Pancreas (tissue), 10 donors: Measurements from ENCODE around the gene ZNF592. TPM values are rescaled to one million over a fixed set of nuclear protein-coding genes. Genes with fewer than 3 reads are reported as not detected.
A peak's percentile ranks its signal among the peaks of the same experiment; 100 is the strongest.

Experiments
- ATAC-seq, 4 donors: fragments of 200-7000 bp; cut with Tn5 transposase; one replicate each; pipeline versions ENCODE4 v1.8.0 to v1.9.1; 2020; ENCODE audit warnings: mild to moderate bottlenecking in 4 of 4, moderate library complexity in 4 of 4
- DNase-seq, 6 donors: peaks; one replicate each; pipeline ENCODE4 v3.0.0-alpha.2; 2020
- FAIRE-seq: peaks from 2 replicates; lab custom pipeline; 2012; peaks lifted over from hg19 to GRCh38; lab: Jason Lieb, UNC
- H3K27ac ChIP-seq, 4 donors: fragments of 200-600 bp; sonication (generic); 1 replicate in 3 of 4; 2 replicates in 1 of 4; pipeline versions ENCODE4 v1.5.0 to v1.8.0; 2020
- H3K27me3 ChIP-seq, 4 donors: fragments of 200-600 bp; one replicate each; pipeline ENCODE4 v1.8.0; 2021
- H3K36me3 ChIP-seq, 3 donors: fragments of 200-600 bp; sonication (generic) in 1 of 3; one replicate each; pipeline versions ENCODE4 v1.5.0 to v1.8.0; 2020 to 2021
- H3K4me1 ChIP-seq, 3 donors: fragments of 200-600 bp; one replicate each; pipeline ENCODE4 v1.8.0; 2021
- H3K4me3 ChIP-seq, 4 donors: fragments of 200-600 bp; sonication (generic) in 2 of 4; one replicate each; pipeline versions ENCODE4 v1.5.0 to v1.8.0; 2020 to 2021
- H3K9me3 ChIP-seq, 4 donors: fragments of 200-600 bp; one replicate each; pipeline ENCODE4 v1.8.0; 2021
- WGBS, 2 donors: extraction: QIAGEN DNeasy Blood & Tissue Kit; methylation state at CpG; one replicate each; pipeline ENCODE4 v1.1.7; 2013; 5-methylcytosine and 5-hydroxymethylcytosine counted together
- intact Hi-C, 3 donors: fragments of 100-400 bp; cut with DNase I; formaldehyde crosslinking; loops; one replicate each; pipeline versions ENCODE4 v1.11.1 to v1.14.2; 2022
- polyA plus RNA-seq, 2 donors: library from polyadenylated mRNA; stranded (reverse); fragments of 200-250 nt; gene quantifications; one replicate each; pipeline ENCODE4 v1.2.3, GENCODE V29; 2013
- total RNA-seq, 6 donors: library from RNA; stranded (reverse); fragmentation: NEBNext Ultra II Directional in 4 of 6; extraction: Animal tissue kit (Norgen Biotek cat#: 25700) in 4 of 6; gene quantifications; one replicate each; pipeline versions ENCODE4 v1.2.1 to v1.2.4, GENCODE V29; 2021 to 2023
- TF ChIP-seq, protein P1 (sequence below), 4 donors: fragments of 200-600 bp; sonication (generic) in 3 of 4; IDR thresholded peaks; one replicate each; pipeline versions ENCODE4 v1.5.0 to v1.8.0; 2021; ENCODE audit warnings: antibody characterized with exemption in 4 of 4
- donor health status: healthy with polysubstance abuse.
- donor health status: DM: no; HTN: no; CAD: no; lungs with moderate emphysema.
- donor health status: DM: no; HTN: no; CAD: no.
- donor health status: control.
- donor health status: control.
- donor health status: Bipolar disorder and iron deficiency.
- donor health status: DM: yes; HTN: yes; CAD: no.
- donor health status: DM: no; HTN: no; CAD: no.
- donor health status: DM: no; HTN: no; CAD: no.
- donor health status: DM: yes; HTN: yes; CAD: no.

The ZNF592 gene
- total and polyA plus RNA-seq, 8 donors: 9.1 to 16.6 (median 12.0) TPM

DNA sequence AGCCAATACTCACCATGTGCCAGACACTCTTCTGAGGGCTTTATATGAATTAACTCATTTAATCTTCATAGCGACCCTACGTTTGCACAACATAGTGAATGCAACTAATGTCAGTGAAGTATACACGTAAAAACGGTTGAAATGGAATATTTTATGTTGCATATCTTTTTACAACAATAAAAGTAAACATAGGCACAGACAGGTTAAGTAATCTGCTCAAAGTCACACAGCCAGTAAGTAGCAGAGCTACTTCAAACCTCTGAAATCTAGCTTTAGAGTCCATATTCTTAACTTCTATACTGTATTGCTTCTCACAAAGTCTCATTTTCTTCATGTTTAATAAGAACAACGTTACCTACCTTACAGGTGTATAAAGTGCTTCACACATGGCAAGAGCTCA, 34.0 kb upstream of the ZNF592 start:
- Histone ChIP-seq H3K4me3 (peak overlapping the region in 1 of 4 donors; percentile 89), H3K27ac (no peak overlapping the region), H3K9me3 (no peaks in the 10 kb centered on the region), H3K4me1 (peaks cover 10 to 14% (median 14%) of the 10 kb centered on the region in 3 donors), H3K27me3 (no peaks in the 10 kb centered on the region), H3K36me3 (peaks cover 0 to 13% (median 0%) of the 10 kb centered on the region in 3 donors)
- no peak for FAIRE-seq
- TF ChIP-seq, protein P1, sequence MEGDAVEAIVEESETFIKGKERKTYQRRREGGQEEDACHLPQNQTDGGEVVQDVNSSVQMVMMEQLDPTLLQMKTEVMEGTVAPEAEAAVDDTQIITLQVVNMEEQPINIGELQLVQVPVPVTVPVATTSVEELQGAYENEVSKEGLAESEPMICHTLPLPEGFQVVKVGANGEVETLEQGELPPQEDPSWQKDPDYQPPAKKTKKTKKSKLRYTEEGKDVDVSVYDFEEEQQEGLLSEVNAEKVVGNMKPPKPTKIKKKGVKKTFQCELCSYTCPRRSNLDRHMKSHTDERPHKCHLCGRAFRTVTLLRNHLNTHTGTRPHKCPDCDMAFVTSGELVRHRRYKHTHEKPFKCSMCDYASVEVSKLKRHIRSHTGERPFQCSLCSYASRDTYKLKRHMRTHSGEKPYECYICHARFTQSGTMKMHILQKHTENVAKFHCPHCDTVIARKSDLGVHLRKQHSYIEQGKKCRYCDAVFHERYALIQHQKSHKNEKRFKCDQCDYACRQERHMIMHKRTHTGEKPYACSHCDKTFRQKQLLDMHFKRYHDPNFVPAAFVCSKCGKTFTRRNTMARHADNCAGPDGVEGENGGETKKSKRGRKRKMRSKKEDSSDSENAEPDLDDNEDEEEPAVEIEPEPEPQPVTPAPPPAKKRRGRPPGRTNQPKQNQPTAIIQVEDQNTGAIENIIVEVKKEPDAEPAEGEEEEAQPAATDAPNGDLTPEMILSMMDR (IDR thresholded peaks at IDR 0.05): no peak
- intact Hi-C loops: no loop called here
- WGBS, 2 donors: 40 to 44% methylated on average over 5 of the region's 5 CpGs
- no peak for ATAC-seq
- DNase-seq: no peak

DNA sequence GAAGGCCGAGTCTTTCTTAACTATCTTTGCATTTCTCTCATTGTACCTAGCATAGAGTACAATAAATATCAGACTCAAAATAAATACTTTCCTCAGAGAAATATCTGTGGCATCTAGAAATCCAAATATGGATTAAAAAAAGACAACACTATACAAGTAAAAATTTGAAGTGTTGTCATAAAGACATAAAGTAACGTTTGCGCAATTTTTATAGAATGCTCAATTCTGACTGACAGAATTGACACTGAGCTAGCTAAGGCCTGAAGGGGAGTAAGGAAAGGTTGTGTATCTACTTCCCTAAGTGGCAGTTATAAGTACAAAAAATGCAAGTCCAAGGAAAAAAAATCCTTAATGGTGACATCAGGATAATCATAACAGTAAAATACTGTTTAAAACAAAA, 33.6 kb upstream of the ZNF592 start:
- DNase-seq: no peak
- Histone ChIP-seq H3K27ac (peak overlapping the region in 2 of 4 donors; percentile 80 to 91), H3K36me3 (peaks cover 0 to 12% (median 0%) of the 10 kb centered on the region in 3 donors), H3K4me1 (peaks cover 10 to 14% (median 14%) of the 10 kb centered on the region in 3 donors), H3K9me3 (no peaks in the 10 kb centered on the region), H3K27me3 (no peaks in the 10 kb centered on the region), H3K4me3 (peak overlapping the region; percentile 71 to 89 (median 80))
- 19 to 31% methylated on average over 3 of the region's 3 CpGs for WGBS, 2 donors
- no peak for ATAC-seq
- intact Hi-C loops: no loop called here
- no peak for FAIRE-seq
- TF ChIP-seq, protein P1 (IDR thresholded peaks at IDR 0.05): no peak

DNA sequence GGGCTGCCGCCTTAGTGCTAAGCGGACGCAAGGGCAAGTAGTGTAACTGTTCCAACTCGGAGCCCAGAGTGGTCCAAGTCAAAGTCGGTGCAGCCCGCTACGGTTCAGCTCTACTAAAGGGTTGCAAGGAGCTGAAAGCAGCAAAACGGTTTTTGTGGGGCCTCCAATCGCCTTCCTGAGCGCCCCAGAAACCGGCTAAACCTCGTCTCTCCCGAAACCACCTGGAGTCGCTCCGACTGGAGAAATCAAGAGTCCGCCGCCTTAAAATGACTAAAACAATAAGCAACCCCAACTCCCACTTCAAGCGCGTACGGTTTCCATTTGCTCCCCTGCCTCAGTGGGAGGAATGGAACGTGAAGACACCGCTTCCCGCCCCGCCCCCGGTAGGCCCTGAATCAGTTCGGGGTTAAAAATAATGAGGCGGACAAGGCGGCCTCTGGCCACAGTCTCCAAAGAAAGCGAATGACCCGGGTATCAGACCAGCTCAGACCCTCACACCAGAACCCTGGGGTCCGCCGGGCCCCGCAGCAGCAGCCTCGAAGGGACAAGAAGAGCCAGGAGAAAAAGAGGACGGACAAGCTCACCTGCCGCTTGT, 32.9 kb upstream of the ZNF592 start:
- Histone ChIP-seq H3K27me3 (no peaks in the 10 kb centered on the region), H3K4me3 (peak overlapping the region; percentile 71 to 89 (median 80)), H3K9me3 (no peaks in the 10 kb centered on the region), H3K36me3 (peaks cover 0 to 8% (median 0%) of the 10 kb centered on the region in 3 donors), H3K27ac (peak overlapping the region; percentile 80 to 91 (median 86)), H3K4me1 (peaks cover 10 to 14% (median 14%) of the 10 kb centered on the region in 3 donors)
- ATAC-seq: peak; percentile 10 to 27 (median 12)
- no peak for FAIRE-seq
- DNase-seq: peak in 3 of 6 donors; percentile 20 to 31 (median 25)
- TF ChIP-seq, protein P1 (IDR thresholded peaks at IDR 0.05): no peak
- WGBS, 2 donors: 1% methylated on average over 34 to 36 of the region's 36 CpGs
- intact Hi-C loops: no loop called here

DNA sequence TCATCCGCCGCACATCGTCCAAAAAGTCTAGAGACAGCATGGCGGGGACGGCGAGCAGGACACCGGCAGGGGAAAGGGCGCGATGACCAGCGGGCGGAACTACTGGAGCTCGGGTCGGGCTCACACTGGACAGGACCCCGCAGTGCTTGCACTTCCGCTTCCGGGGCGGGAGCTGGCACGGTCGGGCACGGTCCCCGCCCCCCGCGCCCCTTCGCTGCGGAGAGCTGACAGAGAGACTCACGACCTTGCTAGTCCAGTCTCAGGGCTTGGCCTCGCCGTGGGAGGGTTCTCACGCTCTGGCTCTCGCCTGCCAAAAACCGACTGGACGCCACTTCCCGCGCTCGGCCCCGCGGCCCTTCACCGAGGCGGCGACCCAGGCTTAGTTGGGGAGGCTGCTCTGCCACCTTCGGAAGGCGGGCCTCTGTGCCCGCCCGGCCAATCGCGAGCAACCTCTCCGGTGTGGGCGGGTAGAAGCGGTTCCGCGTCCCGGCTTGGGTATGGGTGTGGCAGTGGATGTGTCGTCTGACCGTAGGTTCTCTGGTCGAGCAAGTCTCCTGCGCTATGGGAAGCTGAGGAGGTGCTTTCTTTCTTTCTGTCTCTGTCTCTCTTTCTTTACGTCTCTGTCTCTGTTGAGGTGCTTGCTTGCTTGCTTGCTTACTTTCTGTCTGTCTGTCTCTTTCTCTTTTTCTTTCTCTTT, 32.2 kb upstream of the ZNF592 start, which contains the start of gene SEC11A:
Gene SEC11A (minus strand): TSS at position 104 of the 697 bp plus-strand sequence. CDS start 64 bp downstream, at position 40.
- Histone ChIP-seq H3K27me3 (no peaks in the 10 kb centered on the region), H3K4me1 (peaks cover 10 to 14% (median 14%) of the 10 kb centered on the region in 3 donors), H3K4me3 (peak within 1 kb of the TSS; percentile 71 to 89 (median 80)), H3K36me3 (peaks cover 0 to 2% (median 0%) of the 10 kb centered on the region in 3 donors), H3K27ac (peak within 1 kb of the TSS; percentile 80 to 91 (median 86)), H3K9me3 (no peaks in the 10 kb centered on the region)
- ATAC-seq: peak; percentile 97 to 99 (median 98)
- TF ChIP-seq, protein P1 (IDR thresholded peaks at IDR 0.05): no peak
- DNase-seq: peak; percentile 92 to 97 (median 94)
- FAIRE-seq: no peak
- 0% methylated on average over 45 to 57 of the region's 57 CpGs for WGBS, 2 donors
- intact Hi-C loops: no loop called here
